A549 (cell line): ENCODE data around the gene ITGA8. TPM values are rescaled to one million over a fixed set of nuclear protein-coding genes. Genes with fewer than 3 reads are reported as not detected.

Experiments
- ATAC-seq, 2 experiments: fragments of 200-7000 bp in 1 of 2; fragments of >200 bp in 1 of 2; cut with Nextera tagmentation in 1 of 2; cut with Tn5 transposase in 1 of 2; 3 replicates each; pipeline versions ENCODE4 v1.8.0 to v1.9.1; 2018 to 2020; ENCODE audit warnings: mild to moderate bottlenecking in 1 of 2, moderate library complexity in 1 of 2
- CTCF ChIA-PET: fragments of 300-600 bp; sonication (Branson Sonifier 250); formaldehyde crosslinking; extraction: SDS; loops from one replicate; lab custom pipeline; 2021; ENCODE audit warnings: antibody characterized with exemption, inconsistent platforms; lab: Yijun Ruan, JAX
- POLR2A ChIA-PET: fragments of 350-600 bp; formaldehyde crosslinking; extraction: SDS; loops from one replicate; lab custom pipeline; 2021; ENCODE audit warnings: antibody characterized with exemption, inconsistent platforms; lab: Yijun Ruan, JAX
- DNase-seq, 2 experiments: peaks; one replicate each; pipeline versions ENCODE4 v3.0.0 to v3.0.0-alpha.2; 2011 to 2016; ENCODE audit warnings: low read depth in 1 of 2, low spot score in 1 of 2
- FAIRE-seq: peaks from 2 replicates; lab custom pipeline; 2011; peaks lifted over from hg19 to GRCh38; lab: Jason Lieb, UNC
- H3K27ac ChIP-seq, 2 experiments: fragments of >200 bp; sonication (Bioruptor Twin); formaldehyde crosslinking; 3 replicates each; pipeline ENCODE4 v1.5.1; 2016 to 2017
- H3K4me1 ChIP-seq: fragments of >200 bp; sonication (Bioruptor Twin); formaldehyde crosslinking; 3 replicates; pipeline ENCODE4 v1.6.1; 2016
- H3K4me2 ChIP-seq: fragments of >200 bp; sonication (Bioruptor Twin); formaldehyde crosslinking; 3 replicates; pipeline ENCODE4 v1.6.1; 2016
- H3K4me3 ChIP-seq: fragments of >200 bp; sonication (Bioruptor Twin); formaldehyde crosslinking; 3 replicates; pipeline ENCODE4 v1.5.1; 2016
- H3K9me3 ChIP-seq: fragments of >200 bp; sonication (Bioruptor Twin); formaldehyde crosslinking; 3 replicates; pipeline ENCODE4 v1.6.1; 2016
- CBX2 ChIP-seq: fragments of 200-600 bp; sonication (generic); IDR thresholded peaks from 2 replicates; pipeline ENCODE4 v1.6.1; 2016; ENCODE audit warnings: low read depth, mild to moderate bottlenecking, borderline replicate concordance
- CEBPB ChIP-seq, 2 experiments: fragments of >200 bp in 1 of 2; sonication (Bioruptor Twin) in 1 of 2; formaldehyde crosslinking in 1 of 2; IDR thresholded peaks; 2 replicates each; pipeline ENCODE4 v1.6.1; 2012 to 2016
- CHD2 ChIP-seq: fragments of 150-350 bp; IDR thresholded peaks from 2 replicates; pipeline ENCODE4 v1.6.1; 2014; ENCODE audit warnings: low read length; ENCODE audit not compliant: partially characterized antibody
- EHF ChIP-seq: fragments of 250-450 bp; sonication (Bioruptor Pico); IDR thresholded peaks from 2 replicates; pipeline ENCODE4 v1.5.0; 2020; ENCODE audit warnings: mild to moderate bottlenecking
- EHMT2 ChIP-seq: fragments of 200-600 bp; sonication (generic); IDR thresholded peaks from 2 replicates; pipeline ENCODE4 v1.6.1; 2016; ENCODE audit warnings: antibody characterized with exemption, low read depth, mild to moderate bottlenecking, moderate library complexity
- EP300 ChIP-seq, 2 experiments: fragments of >200 bp; sonication (Bioruptor Twin); formaldehyde crosslinking; IDR thresholded peaks; 2 replicates in 1 of 2; 3 replicates in 1 of 2; pipeline ENCODE4 v1.6.1; 2016 to 2017
- ESRRA ChIP-seq: fragments of 150-350 bp; IDR thresholded peaks from 2 replicates; pipeline ENCODE4 v1.6.1; 2014; ENCODE audit warnings: mild to moderate bottlenecking, low read length, borderline replicate concordance
- FOSL2 ChIP-seq, 2 experiments: fragments of 450-650 bp in 1 of 2; fragments of >200 bp in 1 of 2; sonication (Bioruptor Twin) in 1 of 2; formaldehyde crosslinking; IDR thresholded peaks; 2 replicates each; pipeline versions ENCODE4 v1.5.0 to v1.6.1; 2016 to 2020; ENCODE audit warnings: mild to moderate bottlenecking in 1 of 2, moderate library complexity in 1 of 2
- HES2 ChIP-seq: fragments of >200 bp; sonication (Bioruptor Twin); formaldehyde crosslinking; IDR thresholded peaks from 2 replicates; pipeline ENCODE4 v1.6.1; 2016
- HEYL ChIP-seq: fragments of 250-450 bp; sonication (Bioruptor Pico); IDR thresholded peaks from 2 replicates; pipeline ENCODE4 v1.8.0; 2021; ENCODE audit warnings: mild to moderate bottlenecking, moderate library complexity
- HMGXB4 ChIP-seq: fragments of 250-450 bp; sonication (Bioruptor Pico); IDR thresholded peaks from 2 replicates; pipeline ENCODE4 v1.5.0; 2021; ENCODE audit warnings: mild to moderate bottlenecking, moderate library complexity, borderline replicate concordance
- HOXB13 ChIP-seq: fragments of 250-450 bp; sonication (Bioruptor Pico); IDR thresholded peaks from 2 replicates; pipeline ENCODE4 v1.5.0; 2020; ENCODE audit warnings: low read depth, mild to moderate bottlenecking, moderate library complexity
- HOXB5 ChIP-seq: fragments of 250-450 bp; sonication (Bioruptor Pico); IDR thresholded peaks from 2 replicates; pipeline ENCODE4 v1.5.0; 2020; ENCODE audit warnings: mild to moderate bottlenecking, moderate library complexity
- JUN ChIP-seq, 2 experiments: fragments of >200 bp; sonication (Bioruptor Twin); formaldehyde crosslinking; IDR thresholded peaks; 2 replicates in 1 of 2; 3 replicates in 1 of 2; pipeline ENCODE4 v1.6.1; 2016 to 2017
- JUNB ChIP-seq: fragments of >200 bp; sonication (Bioruptor Twin); formaldehyde crosslinking; IDR thresholded peaks from 2 replicates; pipeline ENCODE4 v1.6.1; 2016
- MAFK ChIP-seq: fragments of 450-650 bp; IDR thresholded peaks from 2 replicates; pipeline ENCODE4 v1.6.1; 2014; ENCODE audit not compliant: partially characterized antibody
- MAZ ChIP-seq: fragments of 150-350 bp; IDR thresholded peaks from 2 replicates; pipeline ENCODE4 v1.6.1; 2014; ENCODE audit warnings: antibody characterized with exemption, low read depth, low read length, borderline replicate concordance
- NFE2L2 ChIP-seq: fragments of 150-350 bp; conservative IDR thresholded peaks from 2 replicates; pipeline ENCODE4 v1.6.1; 2014; ENCODE audit warnings: low read length
- NR3C1 ChIP-seq: fragments of >200 bp; sonication (Bioruptor Twin); formaldehyde crosslinking; IDR thresholded peaks from 3 replicates; pipeline ENCODE4 v1.6.1; 2017
- PHF8 ChIP-seq: fragments of 200-600 bp; sonication (generic); IDR thresholded peaks from 2 replicates; pipeline ENCODE4 v1.6.1; 2016; ENCODE audit warnings: low read depth, mild to moderate bottlenecking, antibody characterized with exemption, moderate library complexity, borderline replicate concordance
- POLR2AphosphoS2 ChIP-seq: conservative IDR thresholded peaks from 2 replicates; pipeline ENCODE4 v1.6.1; 2012; ENCODE audit warnings: low read length, improper control_type of control experiment, inconsistent platforms
- RAD21 ChIP-seq, 2 experiments: fragments of >200 bp in 1 of 2; sonication (Bioruptor Twin) in 1 of 2; formaldehyde crosslinking in 1 of 2; IDR thresholded peaks in 1 of 2; conservative IDR thresholded peaks in 1 of 2; 2 replicates in 1 of 2; 3 replicates in 1 of 2; pipeline ENCODE4 v1.6.1; 2012 to 2018; ENCODE audit warnings: inconsistent platforms in 1 of 2
- RARB ChIP-seq: fragments of 250-450 bp; sonication (Bioruptor Pico); IDR thresholded peaks from 2 replicates; pipeline ENCODE4 v1.8.0; 2021; ENCODE audit warnings: mild to moderate bottlenecking, moderate library complexity
- RCOR1 ChIP-seq: fragments of 150-350 bp; IDR thresholded peaks from 2 replicates; pipeline ENCODE4 v1.6.1; 2014; ENCODE audit warnings: antibody characterized with exemption, low read length, low read depth
- TFCP2L1 ChIP-seq: fragments of 250-450 bp; sonication (Bioruptor Pico); IDR thresholded peaks from 2 replicates; pipeline ENCODE4 v1.5.0; 2021; ENCODE audit warnings: mild to moderate bottlenecking
- ZC3H11A ChIP-seq: fragments of 450-650 bp; IDR thresholded peaks from 2 replicates; pipeline ENCODE4 v1.6.1; 2014; ENCODE audit warnings: antibody characterized with exemption, mild to moderate bottlenecking
- ZNF302 ChIP-seq: fragments of 250-450 bp; sonication (Bioruptor Pico); IDR thresholded peaks from 2 replicates; pipeline ENCODE4 v1.9.0; 2021; ENCODE audit warnings: inconsistent platforms, mild to moderate bottlenecking, moderate library complexity
- WGBS: methylation state at CpG from one replicate; pipeline ENCODE4 v1.1.6; 2017; ENCODE audit errors: missing lambda C conversion rate; 5-methylcytosine and 5-hydroxymethylcytosine counted together
- polyA plus RNA-seq, 4 experiments: library from polyadenylated mRNA; depleted of rRNA in 3 of 4; stranded (reverse); fragments of >200 nt; fragmentation: RNase III in 1 of 4; extraction: RNeasy Plus Mini Kit Qiagen cat#74134 plus additional on column Dnase treatment in 1 of 4; gene quantifications; 2 replicates in 3 of 4; 3 replicates in 1 of 4; pipeline ENCODE4 v1.2.3, GENCODE V29; 2011 to 2017
- TF ChIP-seq, protein P1 (sequence below): fragments of >200 bp; sonication (Bioruptor Twin); formaldehyde crosslinking; IDR thresholded peaks from 3 replicates; pipeline ENCODE4 v1.6.1; 2016
- TF ChIP-seq, protein P2 (sequence below): fragments of 150-350 bp; IDR thresholded peaks from 2 replicates; pipeline ENCODE4 v1.6.1; 2014; ENCODE audit warnings: low read depth, mild to moderate bottlenecking, low read length

ITGA8 gene
- polyA plus RNA-seq, 2 of the 4 experiments (the other 2 are of a cell fraction) = 0.12 TPM; not detected in 1

- Histone ChIP-seq H3K4me2 (no peak overlapping the region), H3K4me1 (no peaks in the 10 kb centered on the region), H3K9me3 (no peaks in the 10 kb centered on the region), H3K27ac (no peak overlapping the region)
- ATAC-seq (no peak), DNase-seq (no peak), FAIRE-seq (no peak)
- ChIA-PET POLR2A (no interaction called here), CTCF (no interaction called here)
- 31% methylated on average over 2 of the region's 2 CpGs for WGBS
- TF ChIP-seq HES2 (no peak), MAFK (peak; percentile 21)
- TF ChIP-seq, all 56 proteins: peak for 1
- no peak overlapping the region for H3K4me3 ChIP-seq
Measured at GRCh38 chr10:15545266-15545665, 174.5 kb downstream of the ITGA8 start.

DNA sequence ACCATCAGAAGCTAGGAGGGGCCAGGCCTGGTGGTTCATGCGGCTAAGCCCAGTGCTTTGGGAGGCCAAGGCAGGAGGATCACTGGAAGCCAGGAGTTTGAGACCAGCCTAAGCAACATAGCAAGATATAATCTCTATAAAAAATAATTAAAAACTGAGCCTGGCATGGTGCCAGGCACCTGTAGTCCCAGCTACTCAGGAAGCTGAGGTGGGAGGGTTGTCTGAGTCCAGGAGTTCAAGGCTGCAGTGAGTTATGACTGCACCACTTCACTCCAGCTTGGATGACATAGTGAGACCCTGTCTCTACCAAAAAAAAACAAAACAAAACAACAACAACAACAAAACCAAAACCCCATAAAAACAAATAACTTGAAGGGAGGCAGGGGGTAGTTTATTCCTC is 175.7 kb downstream of the ITGA8 start:
- ATAC-seq (no peak), FAIRE-seq (no peak), DNase-seq (no peak)
- H3K9me3 ChIP-seq = no peaks in the 10 kb centered on the region
- WGBS = 53% methylated on average over 1 of the region's 1 CpG
- no peak overlapping the region for H3K27ac ChIP-seq
- no peak overlapping the region for H3K4me3 ChIP-seq
- POLR2A ChIA-PET = no interaction called here
- no peaks in the 10 kb centered on the region for H3K4me1 ChIP-seq
- CTCF ChIA-PET = no interaction called here
- no peak overlapping the region for H3K4me2 ChIP-seq
- TF ChIP-seq ESRRA (no peak), HOXB13 (CRISPR knock-in tag) (no peak), RARB (CRISPR knock-in tag) (no peak), MAZ (no peak), EP300 (IDR thresholded peaks at IDR 0.05) (no peak), HEYL (CRISPR knock-in tag) (no peak), NFE2L2 (no peak), POLR2AphosphoS2 (no peak), TFCP2L1 (CRISPR knock-in tag) (no peak), ZNF302 (CRISPR knock-in tag) (no peak), PHF8 (no peak), CHD2 (no peak), JUNB (no peak), NR3C1 (no peak), EHF (CRISPR knock-in tag) (no peak), HOXB5 (CRISPR knock-in tag) (no peak), HMGXB4 (CRISPR knock-in tag) (no peak)
- TF ChIP-seq, protein P1, sequence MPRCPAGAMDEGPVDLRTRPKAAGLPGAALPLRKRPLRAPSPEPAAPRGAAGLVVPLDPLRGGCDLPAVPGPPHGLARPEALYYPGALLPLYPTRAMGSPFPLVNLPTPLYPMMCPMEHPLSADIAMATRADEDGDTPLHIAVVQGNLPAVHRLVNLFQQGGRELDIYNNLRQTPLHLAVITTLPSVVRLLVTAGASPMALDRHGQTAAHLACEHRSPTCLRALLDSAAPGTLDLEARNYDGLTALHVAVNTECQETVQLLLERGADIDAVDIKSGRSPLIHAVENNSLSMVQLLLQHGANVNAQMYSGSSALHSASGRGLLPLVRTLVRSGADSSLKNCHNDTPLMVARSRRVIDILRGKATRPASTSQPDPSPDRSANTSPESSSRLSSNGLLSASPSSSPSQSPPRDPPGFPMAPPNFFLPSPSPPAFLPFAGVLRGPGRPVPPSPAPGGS = no peak

- Histone ChIP-seq H3K9me3 (no peaks in the 10 kb centered on the region), H3K4me3 (no peak overlapping the region), H3K4me2 (no peak overlapping the region), H3K4me1 (no peaks in the 10 kb centered on the region), H3K27ac (no peak overlapping the region)
- POLR2A ChIA-PET = no interaction called here
- no peak for DNase-seq
- CTCF ChIA-PET = interaction anchor here (1.0 kb wide), 1 partner anchor 183 kb away, joined by 3 read pairs; no protein-coding TSS in a partner anchor
- no peak for ATAC-seq
- 32% methylated on average over 3 of the region's 3 CpGs for WGBS
- no peak for FAIRE-seq
- TF ChIP-seq, protein P1 = no peak
- TF ChIP-seq EHF (CRISPR knock-in tag) (no peak), FOSL2 (IDR thresholded peaks at IDR 0.05) (no peak), FOSL2 (CRISPR knock-in tag; IDR thresholded peaks at IDR 0.05) (no peak), RAD21 (conservative IDR thresholded peaks at IDR 0.05 in 1 of 2, IDR thresholded peaks at IDR 0.05 in 1 of 2) (no peak), HES2 (no peak), EP300 (IDR thresholded peaks at IDR 0.05) (no peak), EHMT2 (no peak), RCOR1 (no peak), CBX2 (no peak), ZC3H11A (no peak), JUN (IDR thresholded peaks at IDR 0.05) (no peak), MAZ (no peak), NR3C1 (no peak), CEBPB (IDR thresholded peaks at IDR 0.05) (no peak)
- TF ChIP-seq, protein P2, sequence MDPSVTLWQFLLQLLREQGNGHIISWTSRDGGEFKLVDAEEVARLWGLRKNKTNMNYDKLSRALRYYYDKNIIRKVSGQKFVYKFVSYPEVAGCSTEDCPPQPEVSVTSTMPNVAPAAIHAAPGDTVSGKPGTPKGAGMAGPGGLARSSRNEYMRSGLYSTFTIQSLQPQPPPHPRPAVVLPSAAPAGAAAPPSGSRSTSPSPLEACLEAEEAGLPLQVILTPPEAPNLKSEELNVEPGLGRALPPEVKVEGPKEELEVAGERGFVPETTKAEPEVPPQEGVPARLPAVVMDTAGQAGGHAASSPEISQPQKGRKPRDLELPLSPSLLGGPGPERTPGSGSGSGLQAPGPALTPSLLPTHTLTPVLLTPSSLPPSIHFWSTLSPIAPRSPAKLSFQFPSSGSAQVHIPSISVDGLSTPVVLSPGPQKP = no peak
Measured at GRCh38 chr10:15542817-15543216, 176.9 kb downstream of the ITGA8 start.
